ENCODE data around the gene AK2.
"Not testable (repeated sequence)": the region's sequence is repeated elsewhere in the genome, so short reads cannot be mapped to it uniquely, and the experiment has no call there.

Gene AK2

GRCh38 chr1:32997381-32997891 lies 39.2 kb downstream of the AK2 start:
- DNase-seq, result no peak

GRCh38 chr1:32993324-32993636 lies 43.4 kb downstream of the AK2 start:
- DNase-seq, result not testable (repeated sequence)

GRCh38 chr1:32992489-32993323 lies 44.0 kb downstream of the AK2 start:
- DNase-seq, result no peak

GRCh38 chr1:32991819-32992488 lies 44.7 kb downstream of the AK2 start:
- no peak for DNase-seq

GRCh38 chr1:32991386-32991785 lies 45.3 kb downstream of the AK2 start:
- DNase-seq, result no peak

- DNase-seq, result no peak
Measured at GRCh38 chr1:32990887-32991286, 45.8 kb downstream of the AK2 start.

GRCh38 chr1:32989160-32990050 lies 47.3 kb downstream of the AK2 start:
- no peak for DNase-seq

- no peak for DNase-seq
Measured at GRCh38 chr1:32988665-32989064, 48.0 kb downstream of the AK2 start.

GRCh38 chr1:32985226-32985625 lies 51.5 kb downstream of the AK2 start:
- DNase-seq, result no peak

GRCh38 chr1:32984455-32985171 lies 52.1 kb downstream of the AK2 start:
- no peak for DNase-seq

GRCh38 chr1:32984090-32984454 lies 52.6 kb downstream of the AK2 start:
- no peak for DNase-seq

- DNase-seq, result no peak
Measured at GRCh38 chr1:32983020-32983419, 53.7 kb downstream of the AK2 start.

GRCh38 chr1:32981003-32981901 lies 55.4 kb downstream of the AK2 start:
- peak; percentile 15 to 68 (median 47) for DNase-seq

GRCh38 chr1:32980080-32980479 lies 56.6 kb downstream of the AK2 start:
- no peak for DNase-seq

GRCh38 chr1:32978854-32979253 lies 57.8 kb downstream of the AK2 start:
- no peak for DNase-seq

GRCh38 chr1:32977546-32978087 lies 59.1 kb downstream of the AK2 start:
- no peak for DNase-seq

GRCh38 chr1:32975055-32975454 lies 61.6 kb downstream of the AK2 start:
- not testable (repeated sequence) for DNase-seq

- not testable (repeated sequence) for DNase-seq
Measured at GRCh38 chr1:32973458-32973857, 63.2 kb downstream of the AK2 start.

GRCh38 chr1:32972814-32973428 lies 63.8 kb downstream of the AK2 start:
- DNase-seq, result peak in 1 of 6 experiments; percentile 7

- no peak for DNase-seq
Measured at GRCh38 chr1:32971576-32971975, 65.1 kb downstream of the AK2 start.

GRCh38 chr1:32971156-32971555 lies 65.5 kb downstream of the AK2 start:
- no peak for DNase-seq

Data from stimulated activated naive CD4-positive, alpha-beta T cell (primary cell).